MCF 10A (cell line): ENCODE data around the gene TRPM1. TPM values are rescaled to one million over a fixed set of nuclear protein-coding genes. Genes with fewer than 3 reads are reported as not detected.

Experiments
- BruUV-seq: library from RNA; stranded (reverse); fragments of 400-500 nt; replicated peaks from 2 replicates; lab custom pipeline; 2021; lab: Mats Ljungman, UMichigan
- CTCF ChIA-PET: fragments of 300-600 bp; sonication (Branson Sonifier 250); formaldehyde crosslinking; extraction: SDS; loops from one replicate; lab custom pipeline; 2021; ENCODE audit warnings: antibody characterized with exemption, inconsistent platforms; lab: Yijun Ruan, JAX
- POLR2A ChIA-PET: fragments of 300-600, 350-650 bp; sonication (Branson Sonifier 250); formaldehyde crosslinking; extraction: SDS; loops from one replicate; lab custom pipeline; 2020; ENCODE audit warnings: antibody characterized with exemption, inconsistent platforms; lab: Yijun Ruan, JAX
- DNase-seq: peaks from one replicate; pipeline ENCODE4 v3.0.0-alpha.2; 2018; ENCODE audit not compliant: unreplicated experiment
- H3K27ac Mint-ChIP-seq: one replicate; pipeline ENCODE4 v1.8.0; 2022; ENCODE audit warnings: mild to moderate bottlenecking, low read depth, mixed read lengths; ENCODE audit not compliant: unreplicated experiment
- H3K27me3 Mint-ChIP-seq: one replicate; pipeline ENCODE4 v1.8.0; 2022; ENCODE audit warnings: mixed read lengths; ENCODE audit not compliant: insufficient read depth, unreplicated experiment
- H3K36me3 Mint-ChIP-seq: one replicate; pipeline ENCODE4 v1.8.0; 2022; ENCODE audit warnings: mild to moderate bottlenecking, moderate library complexity, mixed read lengths; ENCODE audit not compliant: insufficient read depth, unreplicated experiment
- H3K4me1 Mint-ChIP-seq: one replicate; pipeline ENCODE4 v1.8.0; 2022; ENCODE audit warnings: mixed read lengths; ENCODE audit not compliant: insufficient read depth, unreplicated experiment
- H3K4me3 Mint-ChIP-seq: one replicate; pipeline ENCODE4 v1.8.0; 2022; ENCODE audit warnings: mild to moderate bottlenecking, moderate library complexity, mixed read lengths; ENCODE audit not compliant: unreplicated experiment
- H3K9me3 Mint-ChIP-seq: one replicate; pipeline ENCODE4 v1.8.0; 2022; ENCODE audit warnings: mixed read lengths; ENCODE audit not compliant: unreplicated experiment
- intact Hi-C: fragments of 100-400 bp; cut with micrococcal nuclease; formaldehyde crosslinking; loops from 2 replicates; pipeline ENCODE4 v1.14.1; 2022
- total RNA-seq: library from RNA; stranded (reverse); gene quantifications from 2 replicates; pipeline ENCODE4 v1.2.3, GENCODE V29; 2022
- TF ChIP-seq, protein P1 (sequence below): fragments of 200-600 bp; IDR thresholded peaks from one replicate; pipeline ENCODE4 v1.8.0; 2022; ENCODE audit warnings: antibody characterized with exemption, mild to moderate bottlenecking; ENCODE audit not compliant: unreplicated experiment

Gene TRPM1
- total RNA-seq, 1 experiment from 2014 or later = not detected

GRCh38 chr15:31135523-31135922, 34.0 kb upstream of the TRPM1 start:
- POLR2A ChIA-PET = no interaction called here
- no peaks in the 10 kb centered on the region for H3K4me1 Mint-ChIP-seq
- CTCF ChIA-PET = no interaction called here
- no TSS peak for BruUV-seq
- no peak overlapping the region for H3K27ac Mint-ChIP-seq
- H3K4me3 Mint-ChIP-seq = no peak overlapping the region
- TF ChIP-seq, protein P1, sequence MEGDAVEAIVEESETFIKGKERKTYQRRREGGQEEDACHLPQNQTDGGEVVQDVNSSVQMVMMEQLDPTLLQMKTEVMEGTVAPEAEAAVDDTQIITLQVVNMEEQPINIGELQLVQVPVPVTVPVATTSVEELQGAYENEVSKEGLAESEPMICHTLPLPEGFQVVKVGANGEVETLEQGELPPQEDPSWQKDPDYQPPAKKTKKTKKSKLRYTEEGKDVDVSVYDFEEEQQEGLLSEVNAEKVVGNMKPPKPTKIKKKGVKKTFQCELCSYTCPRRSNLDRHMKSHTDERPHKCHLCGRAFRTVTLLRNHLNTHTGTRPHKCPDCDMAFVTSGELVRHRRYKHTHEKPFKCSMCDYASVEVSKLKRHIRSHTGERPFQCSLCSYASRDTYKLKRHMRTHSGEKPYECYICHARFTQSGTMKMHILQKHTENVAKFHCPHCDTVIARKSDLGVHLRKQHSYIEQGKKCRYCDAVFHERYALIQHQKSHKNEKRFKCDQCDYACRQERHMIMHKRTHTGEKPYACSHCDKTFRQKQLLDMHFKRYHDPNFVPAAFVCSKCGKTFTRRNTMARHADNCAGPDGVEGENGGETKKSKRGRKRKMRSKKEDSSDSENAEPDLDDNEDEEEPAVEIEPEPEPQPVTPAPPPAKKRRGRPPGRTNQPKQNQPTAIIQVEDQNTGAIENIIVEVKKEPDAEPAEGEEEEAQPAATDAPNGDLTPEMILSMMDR = no peak
- intact Hi-C loops = no loop called here
- DNase-seq = no peak
- no peaks in the 10 kb centered on the region for H3K27me3 Mint-ChIP-seq
- H3K36me3 Mint-ChIP-seq = no peaks in the 10 kb centered on the region
- no peaks in the 10 kb centered on the region for H3K9me3 Mint-ChIP-seq

DNA sequence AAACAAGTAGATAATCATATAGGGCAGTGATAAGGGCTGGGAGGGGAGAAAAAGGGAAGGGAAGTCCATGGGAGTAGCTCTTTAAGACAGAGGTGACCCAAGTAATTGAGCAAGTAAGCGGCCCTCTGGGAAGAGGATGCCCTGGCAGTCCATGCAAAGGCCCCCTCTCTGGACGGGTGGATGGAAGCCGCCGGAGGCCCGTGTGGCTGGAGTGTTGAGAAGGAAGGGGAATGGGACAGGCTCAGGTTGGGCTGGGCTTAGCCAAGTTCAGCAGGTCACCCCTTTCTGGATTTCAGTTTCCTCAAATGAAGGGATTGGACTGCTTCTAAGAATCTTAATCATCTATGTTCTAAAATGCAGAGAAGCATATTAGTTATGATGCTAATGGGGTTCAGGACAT, 32.4 kb upstream of the TRPM1 start:
- Mint-ChIP-seq H3K36me3 (no peaks in the 10 kb centered on the region), H3K4me1 (no peaks in the 10 kb centered on the region), H3K27me3 (no peaks in the 10 kb centered on the region), H3K27ac (no peak overlapping the region), H3K4me3 (no peak overlapping the region), H3K9me3 (no peaks in the 10 kb centered on the region)
- ChIA-PET POLR2A (no interaction called here), CTCF (interaction anchor here (0.6 to 1.1 kb wide), 2 partner anchors 109 to 354 kb away, joined by 3 to 4 read pairs; no protein-coding TSS in a partner anchor)
- no TSS peak for BruUV-seq
- TF ChIP-seq, protein P1 = no peak
- intact Hi-C loops = no loop called here
- no peak for DNase-seq

DNA sequence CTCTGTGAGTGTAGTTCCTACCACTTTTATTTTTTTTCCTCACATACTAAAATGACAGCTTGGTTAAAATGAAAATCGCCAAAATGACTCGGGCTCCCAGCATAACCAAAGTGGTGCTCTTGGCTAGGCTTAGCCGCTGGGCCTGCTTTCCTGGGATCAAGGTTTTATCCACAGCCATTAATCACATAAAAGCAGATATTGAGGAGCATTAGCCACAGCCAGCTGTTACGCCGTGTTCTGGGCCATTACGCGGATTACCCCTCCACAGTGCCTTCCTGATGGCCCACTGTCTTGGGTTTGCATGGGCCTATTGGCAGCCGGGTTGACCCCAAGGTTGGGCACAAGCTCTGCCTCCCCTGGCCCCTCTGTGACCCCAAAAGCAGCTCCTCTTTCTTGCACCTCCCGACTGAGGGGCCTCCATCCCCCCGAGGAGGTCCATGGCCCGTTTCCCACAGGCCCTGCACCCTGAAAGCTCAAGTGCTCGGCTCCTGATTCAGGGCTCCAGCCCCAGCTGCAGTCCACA, 30.4 kb upstream of the TRPM1 start:
- no peaks in the 10 kb centered on the region for H3K9me3 Mint-ChIP-seq
- H3K36me3 Mint-ChIP-seq = no peaks in the 10 kb centered on the region
- ChIA-PET POLR2A (no interaction called here), CTCF (interaction anchor here (0.5 to 1.4 kb wide), 5 partner anchors 11 to 231 kb away, joined by 3 to 5 read pairs (median 3); partner anchors contain the start of gene TRPM1)
- H3K4me3 Mint-ChIP-seq = no peak overlapping the region
- BruUV-seq = no TSS peak
- H3K27me3 Mint-ChIP-seq = no peaks in the 10 kb centered on the region
- H3K4me1 Mint-ChIP-seq = no peaks in the 10 kb centered on the region
- H3K27ac Mint-ChIP-seq = no peak overlapping the region
- TF ChIP-seq, protein P1 = no peak
- intact Hi-C loops = no loop called here
- no peak for DNase-seq

DNA sequence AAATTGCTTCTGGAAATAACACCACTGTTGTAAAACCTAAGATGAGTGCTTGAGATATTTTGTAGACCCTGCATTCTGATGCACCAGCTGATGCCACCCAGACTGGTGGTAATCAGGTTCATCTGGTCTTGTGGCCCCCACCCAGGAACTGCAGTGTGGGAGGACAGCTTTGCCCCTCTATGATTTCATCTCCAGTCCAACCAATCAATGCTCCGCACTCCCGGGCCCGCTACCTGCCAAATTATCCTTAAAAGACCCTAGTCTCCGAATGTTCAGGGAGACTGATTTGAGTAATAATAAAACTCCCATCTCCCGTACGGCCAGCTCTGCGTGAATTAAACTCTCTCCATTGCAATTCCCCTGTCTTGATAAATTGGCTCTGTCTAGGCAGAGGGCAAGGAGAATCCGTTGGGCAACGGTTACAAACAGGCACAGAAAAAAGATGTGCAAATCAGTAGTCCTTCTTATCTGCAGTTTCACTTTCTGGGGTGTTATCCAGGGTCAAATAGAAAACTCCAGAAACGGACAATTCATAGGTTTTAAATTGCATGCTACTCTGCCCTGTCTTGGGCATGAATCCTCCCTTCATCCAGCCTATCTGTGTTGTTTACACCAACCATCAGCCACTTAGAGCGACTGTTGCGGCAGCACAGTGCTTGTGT, 29.2 kb upstream of the TRPM1 start:
- Mint-ChIP-seq H3K4me1 (no peaks in the 10 kb centered on the region), H3K4me3 (no peak overlapping the region), H3K9me3 (no peaks in the 10 kb centered on the region), H3K27me3 (no peaks in the 10 kb centered on the region), H3K27ac (no peak overlapping the region), H3K36me3 (no peaks in the 10 kb centered on the region)
- no TSS peak for BruUV-seq
- no peak for DNase-seq
- TF ChIP-seq, protein P1 = no peak
- ChIA-PET POLR2A (interaction anchor here (0.7 kb wide), 1 partner anchor 12 kb away, joined by 3 read pairs; no protein-coding TSS in a partner anchor), CTCF (interaction anchor here (0.5 to 5.0 kb wide), 11 partner anchors 11 to 1774 kb away, joined by 3 to 37 read pairs (median 3); no protein-coding TSS in a partner anchor)
- intact Hi-C loops = no loop called here
